H9 (cell line): Measurements from ENCODE around the gene LRP2. TPM values are rescaled to one million over a fixed set of nuclear protein-coding genes. Genes with fewer than 3 reads are reported as not detected.

Source experiments
- DNase-seq: peaks from one replicate; pipeline ENCODE4 v3.0.0-alpha.2; 2017
- H2AFZ ChIP-seq: one replicate; pipeline ENCODE4 v1.6.1; 2013; ENCODE audit warnings: mild to moderate bottlenecking, low read length, control low read depth, moderate library complexity
- H2AK5ac ChIP-seq: 2 replicates; pipeline ENCODE4 v1.6.1; 2013; ENCODE audit warnings: low read length, control low read depth, mixed read lengths; ENCODE audit not compliant: insufficient read length
- H2BK120ac ChIP-seq: one replicate; pipeline ENCODE4 v1.6.1; 2013; ENCODE audit warnings: low read depth, mild to moderate bottlenecking, low read length, control low read depth, inconsistent platforms; ENCODE audit not compliant: poor library complexity, severe bottlenecking
- H2BK12ac ChIP-seq: 2 replicates; pipeline ENCODE4 v1.6.1; 2013; ENCODE audit warnings: low read length, control low read depth, mixed read lengths, low read depth; ENCODE audit not compliant: insufficient read length
- H2BK15ac ChIP-seq: 2 replicates; pipeline ENCODE4 v1.6.1; 2013; ENCODE audit warnings: low read depth, low read length, control low read depth
- H2BK20ac ChIP-seq: one replicate; pipeline ENCODE4 v1.6.1; 2013; ENCODE audit warnings: low read depth, mild to moderate bottlenecking, low read length, control low read depth, inconsistent platforms; ENCODE audit not compliant: poor library complexity, severe bottlenecking
- H2BK5ac ChIP-seq: 2 replicates; pipeline ENCODE4 v1.6.1; 2013; ENCODE audit warnings: low read length, control low read depth, mixed read lengths; ENCODE audit not compliant: insufficient read length
- H3K14ac ChIP-seq: 2 replicates; pipeline ENCODE4 v1.6.1; 2013; ENCODE audit warnings: low read length, control low read depth; ENCODE audit not compliant: insufficient read depth
- H3K18ac ChIP-seq: 2 replicates; pipeline ENCODE4 v1.6.1; 2013; ENCODE audit warnings: low read depth, mild to moderate bottlenecking, mixed read lengths, low read length, control low read depth; ENCODE audit not compliant: insufficient read length
- H3K23ac ChIP-seq: 2 replicates; pipeline ENCODE4 v1.6.1; 2013; ENCODE audit warnings: low read length, control low read depth, mixed read lengths, low read depth; ENCODE audit not compliant: insufficient read length
- H3K23me2 ChIP-seq: 2 replicates; pipeline ENCODE4 v1.6.1; 2013; ENCODE audit warnings: low read depth, mild to moderate bottlenecking, mixed read lengths, low read length, control low read depth; ENCODE audit not compliant: insufficient read length, poor library complexity, severe bottlenecking
- H3K27ac ChIP-seq: 2 replicates; pipeline ENCODE4 v1.5.1; 2013; ENCODE audit warnings: low read length, control low read depth, mixed read lengths, low read depth; ENCODE audit not compliant: insufficient read length
- H3K27me3 ChIP-seq: 2 replicates; pipeline ENCODE4 v1.6.1; 2013; ENCODE audit warnings: low read length, control low read depth, inconsistent platforms; ENCODE audit not compliant: insufficient read depth
- H3K4ac ChIP-seq: 2 replicates; pipeline ENCODE4 v1.6.1; 2013; ENCODE audit warnings: low read depth, mild to moderate bottlenecking, control low read depth, inconsistent platforms, low read length, moderate library complexity
- H3K4me1 ChIP-seq: 2 replicates; pipeline ENCODE4 v1.6.1; 2013; ENCODE audit warnings: low read length, control low read depth, inconsistent platforms; ENCODE audit not compliant: insufficient read depth
- H3K4me2 ChIP-seq: 2 replicates; pipeline ENCODE4 v1.6.1; 2013; ENCODE audit warnings: low read length, control low read depth, mixed read lengths; ENCODE audit not compliant: insufficient read length, insufficient read depth
- H3K56ac ChIP-seq: 2 replicates; pipeline ENCODE4 v1.6.1; 2013; ENCODE audit warnings: low read depth, mild to moderate bottlenecking, mixed read lengths, low read length, control low read depth; ENCODE audit not compliant: insufficient read length
- H3K79me1 ChIP-seq: 2 replicates; pipeline ENCODE4 v1.6.1; 2013; ENCODE audit warnings: low read depth, mild to moderate bottlenecking, moderate library complexity, low read length, control low read depth, inconsistent platforms; ENCODE audit not compliant: insufficient read depth, poor library complexity, severe bottlenecking
- H3K79me2 ChIP-seq: 2 replicates; pipeline ENCODE4 v1.6.1; 2013; ENCODE audit warnings: low read length, control low read depth, inconsistent platforms; ENCODE audit not compliant: insufficient read depth
- H3K9ac ChIP-seq: 2 replicates; pipeline ENCODE4 v1.6.1; 2013; ENCODE audit warnings: low read length, control low read depth, mixed read lengths; ENCODE audit not compliant: insufficient read length; ENCODE audit errors: extremely low read depth
- H3K9me3 ChIP-seq: one replicate; pipeline ENCODE4 v1.6.1; 2013; ENCODE audit warnings: low read depth, low read length, inconsistent platforms; ENCODE audit not compliant: control insufficient read depth
- H3T11ph ChIP-seq: one replicate; pipeline ENCODE4 v1.6.1; 2013; ENCODE audit warnings: mild to moderate bottlenecking, low read length, control low read depth, inconsistent platforms
- H4K20me1 ChIP-seq: one replicate; pipeline ENCODE4 v1.6.1; 2013; ENCODE audit not compliant: control insufficient read depth, insufficient read length, insufficient read depth
- H4K5ac ChIP-seq: 2 replicates; pipeline ENCODE4 v1.6.1; 2013; ENCODE audit warnings: low read depth, mild to moderate bottlenecking, mixed read lengths, low read length, control low read depth; ENCODE audit not compliant: insufficient read length
- H4K8ac ChIP-seq: replicated peaks from 2 replicates; pipeline ENCODE4 v1.6.1; 2013; ENCODE audit warnings: low read length, control low read depth, mixed read lengths, low read depth; ENCODE audit not compliant: insufficient read length
- H4K91ac ChIP-seq: 2 replicates; pipeline ENCODE4 v1.6.1; 2013; ENCODE audit warnings: low read depth, mild to moderate bottlenecking, moderate library complexity, mixed read lengths, low read length, control low read depth; ENCODE audit not compliant: insufficient read length
- H3K27ac Mint-ChIP-seq, 3 experiments: 2 replicates in 2 of 3; 3 replicates in 1 of 3; pipeline ENCODE4 v1.8.0; 2020 to 2021; ENCODE audit warnings: mixed read lengths in 3 of 3, mild to moderate bottlenecking in 1 of 3, moderate library complexity in 1 of 3
- H3K27me3 Mint-ChIP-seq: 2 replicates; pipeline ENCODE4 v1.8.0; 2021; ENCODE audit warnings: low read depth, mild to moderate bottlenecking, moderate library complexity, mixed read lengths
- H3K36me3 Mint-ChIP-seq, 3 experiments: 2 replicates in 2 of 3; 3 replicates in 1 of 3; pipeline ENCODE4 v1.8.0; 2020 to 2021; ENCODE audit warnings: low read depth in 3 of 3, mixed read lengths in 3 of 3; ENCODE audit not compliant: insufficient read depth in 1 of 3
- H3K4me1 Mint-ChIP-seq, 2 experiments: 2 replicates each; pipeline ENCODE4 v1.8.0; 2020; ENCODE audit warnings: mixed read lengths in 2 of 2
- H3K4me3 Mint-ChIP-seq, 2 experiments: 2 replicates in 1 of 2; 3 replicates in 1 of 2; pipeline ENCODE4 v1.8.0; 2020 to 2021; ENCODE audit warnings: mild to moderate bottlenecking in 2 of 2, mixed read lengths in 2 of 2, moderate library complexity in 1 of 2
- H3K9me3 Mint-ChIP-seq, 2 experiments: 2 replicates in 1 of 2; 3 replicates in 1 of 2; pipeline ENCODE4 v1.8.0; 2020; ENCODE audit warnings: mild to moderate bottlenecking in 2 of 2, mixed read lengths in 2 of 2, moderate library complexity in 1 of 2
- WGBS: extraction: QIAGEN DNeasy Blood & Tissue Kit; methylation state at CpG from one replicate; pipeline ENCODE4 v1.1.7; 2013; ENCODE audit warnings: missing lambda C conversion rate, low lambda C conversion rate, mixed read lengths; ENCODE audit not compliant: insufficient read length; ENCODE audit errors: extremely low coverage; 5-methylcytosine and 5-hydroxymethylcytosine counted together
- total RNA-seq: library from RNA; stranded (reverse); gene quantifications from 2 replicates; pipeline ENCODE4 v1.2.1, GENCODE V29; 2021
- TF ChIP-seq, protein P1 (sequence below): fragments of 200-600 bp; sonication (generic); conservative IDR thresholded peaks from 3 replicates; pipeline ENCODE4 v1.8.0; 2021; ENCODE audit warnings: antibody characterized with exemption, mild to moderate bottlenecking

Gene LRP2
- total RNA-seq, 1 experiment from 2014 or later, result 1.4 TPM

DNA sequence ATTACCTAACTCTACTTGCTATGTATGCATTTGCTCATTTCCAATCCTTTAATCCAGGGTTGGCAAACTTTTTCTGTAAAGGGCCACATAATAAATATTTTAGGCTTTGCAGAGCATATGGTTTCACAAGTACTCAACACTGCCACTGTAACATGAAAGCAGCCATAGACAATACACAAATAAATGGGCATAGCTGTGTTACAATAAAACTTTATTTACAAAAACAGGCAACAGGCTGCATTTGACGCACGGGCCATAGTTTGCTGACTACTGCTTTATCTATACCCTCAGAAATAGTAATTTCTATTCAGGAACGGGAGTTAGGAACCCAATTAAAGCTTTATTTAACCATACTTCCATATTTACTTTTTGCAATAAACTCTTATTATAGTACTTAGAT is 154.3 kb downstream of the LRP2 start:
- Histone ChIP-seq H2AFZ (no peak overlapping the region), H3K9me3 (no peaks in the 10 kb centered on the region), H3K23me2 (no peaks in the 10 kb centered on the region), H3K79me2 (no peaks in the 10 kb centered on the region), H2AK5ac (no peak overlapping the region), H2BK15ac (no peak overlapping the region), H2BK20ac (no peak overlapping the region), H3K4me2 (no peak overlapping the region), H3K4ac (no peak overlapping the region), H3K18ac (no peak overlapping the region), H3T11ph (no peak overlapping the region), H2BK5ac (no peak overlapping the region), H3K9ac (no peak overlapping the region), H3K27me3 (no peaks in the 10 kb centered on the region), H3K23ac (no peak overlapping the region), H2BK120ac (no peak overlapping the region), H2BK12ac (no peak overlapping the region), H4K91ac (no peak overlapping the region), H3K14ac (no peak overlapping the region), H4K20me1 (no peaks in the 10 kb centered on the region), H3K4me1 (no peaks in the 10 kb centered on the region), H4K8ac (no peak overlapping the region), H3K56ac (no peak overlapping the region), H3K27ac (no peak overlapping the region), H4K5ac (no peak overlapping the region), H3K79me1 (no peaks in the 10 kb centered on the region)
- Mint-ChIP-seq H3K9me3 (no peaks in the 10 kb centered on the region), H3K36me3 (no peaks in the 10 kb centered on the region), H3K4me1 (no peaks in the 10 kb centered on the region), H3K4me3 (no peak overlapping the region), H3K27me3 (no peaks in the 10 kb centered on the region), H3K27ac (no peak overlapping the region)
- TF ChIP-seq, protein P1, sequence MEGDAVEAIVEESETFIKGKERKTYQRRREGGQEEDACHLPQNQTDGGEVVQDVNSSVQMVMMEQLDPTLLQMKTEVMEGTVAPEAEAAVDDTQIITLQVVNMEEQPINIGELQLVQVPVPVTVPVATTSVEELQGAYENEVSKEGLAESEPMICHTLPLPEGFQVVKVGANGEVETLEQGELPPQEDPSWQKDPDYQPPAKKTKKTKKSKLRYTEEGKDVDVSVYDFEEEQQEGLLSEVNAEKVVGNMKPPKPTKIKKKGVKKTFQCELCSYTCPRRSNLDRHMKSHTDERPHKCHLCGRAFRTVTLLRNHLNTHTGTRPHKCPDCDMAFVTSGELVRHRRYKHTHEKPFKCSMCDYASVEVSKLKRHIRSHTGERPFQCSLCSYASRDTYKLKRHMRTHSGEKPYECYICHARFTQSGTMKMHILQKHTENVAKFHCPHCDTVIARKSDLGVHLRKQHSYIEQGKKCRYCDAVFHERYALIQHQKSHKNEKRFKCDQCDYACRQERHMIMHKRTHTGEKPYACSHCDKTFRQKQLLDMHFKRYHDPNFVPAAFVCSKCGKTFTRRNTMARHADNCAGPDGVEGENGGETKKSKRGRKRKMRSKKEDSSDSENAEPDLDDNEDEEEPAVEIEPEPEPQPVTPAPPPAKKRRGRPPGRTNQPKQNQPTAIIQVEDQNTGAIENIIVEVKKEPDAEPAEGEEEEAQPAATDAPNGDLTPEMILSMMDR, result no peak
- no CpG with 5 or more reads among the region's 3 CpGs for WGBS
- DNase-seq, result no peak
